Naive B cell (primary cell): ENCODE data around the gene KCNA1. TPM values are rescaled to one million over a fixed set of nuclear protein-coding genes. Genes with fewer than 3 reads are reported as not detected.
A peak's percentile ranks its signal among the peaks of the same experiment; 100 is the strongest.

Source experiments
- ATAC-seq, 2 donors: fragments of 150-1000 bp; cut with Tn5 transposase; 2 replicates each; pipeline ENCODE4 v1.10.0; 2021; ENCODE audit warnings: low read depth in 2 of 2, mild to moderate bottlenecking in 2 of 2, moderate library complexity in 2 of 2
- DNase-seq: peaks from one replicate; pipeline ENCODE4 v3.0.0; 2022
- H3K27ac Mint-ChIP-seq, 6 donors: one replicate each; pipeline ENCODE4 v1.8.0; 2020 to 2022; ENCODE audit warnings: mild to moderate bottlenecking in 6 of 6, mixed read lengths in 6 of 6, moderate library complexity in 5 of 6, inconsistent platforms in 2 of 6
- H3K27me3 Mint-ChIP-seq, 3 donors: one replicate each; pipeline ENCODE4 v1.8.0; 2021 to 2022; ENCODE audit warnings: mixed read lengths in 3 of 3, mild to moderate bottlenecking in 1 of 3
- H3K36me3 Mint-ChIP-seq, 2 donors: one replicate each; pipeline ENCODE4 v1.8.0; 2020 to 2022; ENCODE audit warnings: mixed read lengths in 2 of 2, inconsistent platforms in 1 of 2, mild to moderate bottlenecking in 1 of 2
- H3K4me1 Mint-ChIP-seq, 3 donors: one replicate each; pipeline ENCODE4 v1.8.0; 2020 to 2022; ENCODE audit warnings: mixed read lengths in 3 of 3, inconsistent platforms in 1 of 3, mild to moderate bottlenecking in 1 of 3, moderate library complexity in 1 of 3
- H3K4me3 Mint-ChIP-seq, 8 donors: one replicate each; pipeline ENCODE4 v1.8.0; 2020 to 2022; ENCODE audit warnings: mild to moderate bottlenecking in 8 of 8, mixed read lengths in 8 of 8, moderate library complexity in 8 of 8, inconsistent platforms in 2 of 8
- H3K9me3 Mint-ChIP-seq, 7 donors: one replicate each; pipeline ENCODE4 v1.8.0; 2020 to 2022; ENCODE audit warnings: mixed read lengths in 7 of 7, mild to moderate bottlenecking in 5 of 7, inconsistent platforms in 2 of 7, moderate library complexity in 1 of 7
- polyA plus RNA-seq, 6 donors: library from polyadenylated mRNA; unstranded; fragments of 300-500 nt; fragmentation: Illumina TruSeq; gene quantifications; one replicate each; pipeline ENCODE4 v1.2.3, GENCODE V29; 2021; ENCODE audit warnings: low read depth in 6 of 6

Gene KCNA1
- polyA plus RNA-seq, 6 donors from 2014 or later: not detected

DNA sequence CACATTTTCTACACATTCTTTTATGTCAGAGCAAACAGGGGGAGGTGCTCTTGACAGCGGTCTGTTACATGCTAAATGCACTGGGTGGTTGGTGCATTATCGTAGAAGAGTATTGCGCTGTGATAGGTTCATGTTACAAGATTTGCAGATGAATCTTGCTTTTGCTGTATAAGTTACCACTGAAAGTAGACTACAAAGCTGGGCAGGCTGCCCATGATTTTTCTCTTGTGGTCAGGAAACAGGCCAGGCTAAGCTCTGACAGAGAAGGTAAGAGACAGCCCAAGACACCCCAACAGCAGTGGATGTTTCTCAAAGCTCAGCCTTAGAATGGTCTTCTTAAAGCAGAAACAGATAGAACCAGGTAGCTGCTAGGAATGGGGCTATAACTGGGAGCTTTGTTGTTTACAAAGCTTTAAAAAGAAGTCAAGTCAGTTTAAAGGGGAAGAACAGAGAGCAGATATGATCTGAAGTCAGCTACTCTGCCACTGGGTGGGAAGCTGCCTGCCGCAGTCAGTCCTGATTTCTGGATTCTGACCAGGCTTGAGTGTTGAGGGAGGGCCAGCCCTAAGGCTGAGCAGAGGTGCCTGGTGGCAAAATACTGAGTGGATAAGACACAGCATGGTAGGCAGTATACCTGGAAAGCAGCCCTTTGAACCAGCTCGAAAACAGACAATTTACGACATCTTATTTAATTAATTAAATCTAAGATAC, 9.4 kb downstream of the KCNA1 start:
- peaks cover 58 to 74% (median 60%) of the 10 kb centered on the region in 3 donors for H3K27me3 Mint-ChIP-seq
- DNase-seq: no peak
- no peak overlapping the region for H3K4me3 Mint-ChIP-seq
- H3K36me3 Mint-ChIP-seq: no peaks in the 10 kb centered on the region
- ATAC-seq: no peak
- no peak overlapping the region for H3K27ac Mint-ChIP-seq
- no peaks in the 10 kb centered on the region for H3K4me1 Mint-ChIP-seq
- H3K9me3 Mint-ChIP-seq: no peaks in the 10 kb centered on the region

DNA sequence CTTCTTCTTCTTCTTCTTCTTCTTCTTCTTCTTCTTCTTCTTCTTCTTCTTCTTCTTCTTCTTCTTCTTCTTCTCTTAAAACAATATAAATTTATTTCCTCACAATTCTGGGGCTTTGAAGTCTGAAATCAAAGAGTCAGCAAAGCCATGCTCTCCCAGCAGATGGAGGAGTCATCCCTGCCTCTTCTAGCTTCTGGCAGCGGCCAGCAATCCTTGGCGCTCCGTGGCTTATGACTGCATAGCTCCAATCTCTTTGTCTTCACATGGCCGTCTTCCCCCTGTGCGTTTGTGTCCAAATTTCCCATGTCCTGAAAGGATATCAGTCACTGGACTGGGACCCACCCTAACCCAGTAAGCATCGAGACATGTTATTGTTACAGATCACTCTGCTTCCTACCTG, 22.9 kb downstream of the KCNA1 start:
- no peak overlapping the region for H3K27ac Mint-ChIP-seq
- ATAC-seq (no peak), DNase-seq (no peak)
- H3K4me3 Mint-ChIP-seq: no peak overlapping the region
- peaks cover 49 to 53% (median 51%) of the 10 kb centered on the region in 3 donors for H3K27me3 Mint-ChIP-seq
- H3K9me3 Mint-ChIP-seq: no peaks in the 10 kb centered on the region
- H3K36me3 Mint-ChIP-seq: no peaks in the 10 kb centered on the region
- H3K4me1 Mint-ChIP-seq: no peaks in the 10 kb centered on the region

DNA sequence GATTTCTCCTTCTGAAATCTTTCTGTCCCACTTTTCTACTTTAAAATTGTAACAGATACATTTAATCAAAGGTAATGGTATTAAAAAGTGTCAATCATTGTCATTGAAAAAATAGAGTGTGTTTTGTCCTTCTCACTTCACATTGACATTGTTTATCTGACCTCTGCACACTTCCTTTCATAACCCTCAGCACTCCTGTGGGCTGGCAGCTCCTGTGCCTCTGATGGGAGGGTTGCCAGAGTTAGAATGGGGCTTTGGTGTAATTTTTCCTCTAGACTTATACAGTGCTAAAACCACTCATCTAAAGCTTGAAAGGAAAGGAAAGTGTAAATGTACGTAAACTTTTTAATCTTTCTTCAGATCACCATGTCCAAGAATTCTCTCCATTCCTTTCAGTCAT, 23.7 kb downstream of the KCNA1 start:
- ATAC-seq (no peak), DNase-seq (no peak)
- no peak overlapping the region for H3K4me3 Mint-ChIP-seq
- H3K27me3 Mint-ChIP-seq: peaks cover 45 to 53% (median 46%) of the 10 kb centered on the region in 3 donors
- H3K36me3 Mint-ChIP-seq: no peaks in the 10 kb centered on the region
- H3K4me1 Mint-ChIP-seq: no peaks in the 10 kb centered on the region
- no peak overlapping the region for H3K27ac Mint-ChIP-seq
- H3K9me3 Mint-ChIP-seq: no peaks in the 10 kb centered on the region

DNA sequence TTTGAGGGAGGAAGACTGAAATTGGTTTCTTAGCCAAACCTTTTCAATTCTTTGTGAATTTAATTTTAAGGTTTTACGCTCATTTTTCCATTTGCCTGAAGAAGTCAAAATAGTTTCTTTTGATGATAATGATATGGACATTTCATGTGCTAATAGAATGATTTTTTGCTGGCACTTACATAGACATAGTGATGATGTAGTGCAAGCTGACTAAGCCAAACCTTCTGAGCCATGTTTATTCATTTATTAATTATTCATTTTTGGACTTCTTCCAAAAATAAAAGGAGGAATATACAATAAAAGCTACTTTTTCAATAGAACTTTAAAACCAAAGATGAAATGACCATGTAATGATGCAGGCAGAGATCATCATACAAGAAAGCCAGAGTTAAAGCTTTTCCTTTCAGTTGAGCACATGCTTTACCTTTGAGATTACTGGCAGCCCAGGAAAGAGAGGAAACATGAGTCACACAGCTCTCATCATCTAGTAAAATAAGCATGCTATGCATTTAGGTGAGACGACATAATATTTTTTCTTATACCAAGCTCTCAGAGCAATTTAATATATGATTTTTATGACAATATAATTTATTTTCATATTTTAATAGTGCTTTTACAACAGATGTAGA, 24.8 kb downstream of the KCNA1 start:
- no peaks in the 10 kb centered on the region for H3K36me3 Mint-ChIP-seq
- ATAC-seq: no peak
- no peaks in the 10 kb centered on the region for H3K4me1 Mint-ChIP-seq
- DNase-seq: no peak
- no peaks in the 10 kb centered on the region for H3K9me3 Mint-ChIP-seq
- H3K27me3 Mint-ChIP-seq: peaks cover 34 to 49% (median 35%) of the 10 kb centered on the region in 3 donors
- H3K27ac Mint-ChIP-seq: no peak overlapping the region
- H3K4me3 Mint-ChIP-seq: no peak overlapping the region

DNA sequence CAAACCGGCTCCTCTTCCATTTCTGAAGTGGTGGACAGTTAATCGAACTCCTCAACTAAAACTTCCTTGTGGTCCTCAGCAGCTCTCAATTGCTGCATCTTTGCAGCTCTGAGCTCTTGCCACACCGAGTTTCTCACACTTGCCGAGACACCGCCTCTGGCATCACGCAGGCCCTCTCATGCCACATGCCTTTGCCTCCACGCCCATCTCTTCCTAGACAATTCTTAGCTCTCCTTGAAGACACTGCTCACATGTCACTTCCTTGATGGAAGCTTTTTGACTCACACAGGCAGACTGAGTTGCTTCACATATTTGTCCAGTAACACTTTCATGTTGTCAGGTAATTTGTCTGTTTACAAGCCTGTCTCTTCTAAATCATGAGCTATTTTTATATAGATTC, 29.2 kb downstream of the KCNA1 start:
- H3K27ac Mint-ChIP-seq: no peak overlapping the region
- no peak for DNase-seq
- no peak overlapping the region for H3K4me3 Mint-ChIP-seq
- no peaks in the 10 kb centered on the region for H3K36me3 Mint-ChIP-seq
- peaks cover 9 to 13% (median 11%) of the 10 kb centered on the region in 3 donors for H3K4me1 Mint-ChIP-seq
- H3K27me3 Mint-ChIP-seq: peaks cover 5 to 29% (median 6%) of the 10 kb centered on the region in 3 donors
- no peaks in the 10 kb centered on the region for H3K9me3 Mint-ChIP-seq
- ATAC-seq: no peak

DNA sequence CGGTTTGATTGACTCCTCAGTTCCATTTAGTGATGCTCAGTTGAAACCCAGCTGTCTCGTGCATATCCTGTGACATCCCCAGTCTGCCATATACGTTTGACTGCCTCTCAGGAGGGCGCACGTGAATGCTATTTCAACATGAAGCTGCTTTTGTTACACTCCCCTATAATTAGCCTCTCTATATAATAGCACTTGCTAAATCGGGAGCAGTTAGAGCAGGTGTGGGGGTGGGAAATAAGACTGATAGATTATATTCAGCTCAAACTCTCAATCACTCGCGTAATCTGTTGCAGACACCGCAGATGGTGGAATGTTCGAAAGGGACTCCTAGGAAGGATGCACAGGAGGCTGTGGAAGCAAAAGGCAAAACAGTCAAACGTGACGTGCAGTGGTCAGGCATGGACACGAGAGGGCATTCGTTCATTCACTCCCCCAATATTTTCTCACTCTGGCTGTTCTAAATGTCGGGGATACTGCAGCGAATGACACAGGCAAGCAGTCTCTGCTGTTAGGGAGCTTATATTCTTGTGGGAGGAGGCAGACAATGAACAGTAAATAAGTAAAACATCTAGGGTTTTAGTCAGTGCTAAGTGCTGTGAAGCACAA, 29.8 kb downstream of the KCNA1 start:
- Mint-ChIP-seq H3K36me3 (no peaks in the 10 kb centered on the region), H3K4me3 (no peak overlapping the region), H3K27me3 (peaks cover 0 to 25% (median under 1%) of the 10 kb centered on the region in 3 donors), H3K9me3 (no peaks in the 10 kb centered on the region), H3K4me1 (peaks cover 15 to 19% (median 17%) of the 10 kb centered on the region in 3 donors), H3K27ac (no peak overlapping the region)
- no peak for DNase-seq
- no peak for ATAC-seq

DNA sequence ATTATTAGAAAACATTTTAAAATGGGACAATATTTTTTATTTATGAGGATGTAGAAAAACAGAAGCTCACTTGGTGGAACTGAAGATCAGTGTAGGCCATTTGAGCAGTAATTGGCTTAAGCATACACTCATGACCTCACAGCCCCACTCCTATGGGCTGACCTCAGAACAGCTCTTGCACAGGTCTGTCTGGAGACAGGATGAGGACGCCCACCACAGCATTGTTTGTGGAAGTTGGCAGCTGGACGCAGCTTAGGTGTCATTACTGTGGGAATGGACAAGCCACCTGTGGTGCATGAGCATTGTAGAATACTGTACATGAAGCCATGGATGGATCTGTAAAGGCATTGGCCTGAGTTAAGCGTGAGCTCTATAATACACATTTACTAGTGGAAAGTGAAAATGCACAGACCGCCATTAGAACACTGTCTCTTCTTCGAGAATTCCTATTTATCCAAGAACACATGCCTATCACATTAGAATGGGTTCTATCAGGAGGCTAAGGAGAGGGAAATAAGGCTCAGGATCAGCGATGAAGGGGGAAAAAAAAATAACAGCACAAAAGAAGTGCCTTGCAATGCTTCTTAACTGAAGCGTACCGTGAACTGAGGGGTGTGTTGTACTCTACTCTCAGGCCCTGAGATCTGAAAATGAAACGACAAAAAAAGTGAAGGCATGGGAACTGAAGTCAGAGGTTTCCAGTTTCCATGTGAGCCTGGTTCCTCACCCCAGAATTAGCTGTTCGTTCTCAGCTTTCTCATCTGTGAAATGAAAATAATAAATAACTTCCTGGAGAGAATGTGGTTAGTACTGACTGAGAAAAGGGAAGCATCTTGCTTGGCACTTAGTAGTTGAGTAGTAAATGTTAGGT, 33.6 kb downstream of the KCNA1 start:
- Mint-ChIP-seq H3K36me3 (no peaks in the 10 kb centered on the region), H3K4me1 (peaks cover 17 to 19% (median 19%) of the 10 kb centered on the region in 3 donors), H3K9me3 (peaks cover 0 to 1% (median 0%) of the 10 kb centered on the region in 7 donors), H3K4me3 (peak overlapping the region in 4 of 8 donors; percentile 10 to 51 (median 38)), H3K27me3 (peaks cover 0 to 7% (median 5%) of the 10 kb centered on the region in 3 donors), H3K27ac (peak overlapping the region in 1 of 6 donors; percentile 6)
- ATAC-seq (peak; percentile 73 to 91), DNase-seq (peak; percentile 9)

DNA sequence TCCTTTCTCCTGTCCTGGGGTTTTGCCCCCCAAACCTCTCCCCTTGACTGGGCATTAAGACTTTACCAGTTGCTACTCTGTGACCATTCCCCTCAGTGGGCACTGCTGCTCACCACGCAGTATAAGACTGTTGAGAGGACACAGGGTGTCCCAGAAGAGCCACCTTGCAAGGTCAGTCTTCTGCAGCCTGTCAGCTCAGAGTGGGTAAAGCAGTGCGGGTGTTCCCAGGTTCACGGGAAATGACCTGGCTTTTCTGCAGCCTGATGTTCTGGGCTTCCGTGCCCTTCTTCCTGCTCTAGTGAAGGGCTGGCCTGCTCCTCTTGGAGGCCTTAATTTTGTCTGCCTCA, 34.2 kb downstream of the KCNA1 start:
- DNase-seq (no peak), ATAC-seq (peak; percentile 7 to 14)
- peaks cover 17 to 19% (median 19%) of the 10 kb centered on the region in 3 donors for H3K4me1 Mint-ChIP-seq
- peaks cover 0 to 1% (median 0%) of the 10 kb centered on the region in 7 donors for H3K9me3 Mint-ChIP-seq
- peak overlapping the region in 2 of 8 donors; percentile 13 to 40 for H3K4me3 Mint-ChIP-seq
- H3K27ac Mint-ChIP-seq: peak overlapping the region in 1 of 6 donors; percentile 36
- no peaks in the 10 kb centered on the region for H3K36me3 Mint-ChIP-seq
- peaks cover 0 to 9% (median 7%) of the 10 kb centered on the region in 3 donors for H3K27me3 Mint-ChIP-seq

DNA sequence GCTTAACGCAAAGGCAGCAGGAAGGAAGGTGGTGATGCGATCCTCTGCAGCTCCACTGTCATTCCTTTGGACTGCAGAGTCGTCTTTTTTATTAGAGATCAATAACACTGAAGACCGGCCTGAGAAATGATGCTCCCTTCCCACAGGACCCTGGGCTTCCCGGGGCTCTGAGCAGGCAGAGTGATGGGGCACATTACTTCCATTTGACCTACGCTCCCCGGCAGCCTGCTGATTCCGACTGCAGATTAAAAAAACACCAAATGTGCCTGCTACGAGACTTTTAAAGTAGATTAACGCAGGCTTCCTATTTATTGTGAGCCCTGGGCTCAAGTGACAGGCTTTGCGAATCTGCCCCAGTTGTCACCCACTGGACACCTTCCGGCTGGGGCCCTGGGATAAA, 37.5 kb downstream of the KCNA1 start:
- peak overlapping the region in 1 of 6 donors; percentile 76 for H3K27ac Mint-ChIP-seq
- no peak for ATAC-seq
- H3K4me1 Mint-ChIP-seq: peaks cover 17 to 19% (median 19%) of the 10 kb centered on the region in 3 donors
- H3K4me3 Mint-ChIP-seq: no peak overlapping the region
- peaks cover 0 to 1% (median 0%) of the 10 kb centered on the region in 7 donors for H3K9me3 Mint-ChIP-seq
- peaks cover 8 to 12% (median 10%) of the 10 kb centered on the region in 3 donors for H3K27me3 Mint-ChIP-seq
- no peak for DNase-seq
- H3K36me3 Mint-ChIP-seq: no peaks in the 10 kb centered on the region

DNA sequence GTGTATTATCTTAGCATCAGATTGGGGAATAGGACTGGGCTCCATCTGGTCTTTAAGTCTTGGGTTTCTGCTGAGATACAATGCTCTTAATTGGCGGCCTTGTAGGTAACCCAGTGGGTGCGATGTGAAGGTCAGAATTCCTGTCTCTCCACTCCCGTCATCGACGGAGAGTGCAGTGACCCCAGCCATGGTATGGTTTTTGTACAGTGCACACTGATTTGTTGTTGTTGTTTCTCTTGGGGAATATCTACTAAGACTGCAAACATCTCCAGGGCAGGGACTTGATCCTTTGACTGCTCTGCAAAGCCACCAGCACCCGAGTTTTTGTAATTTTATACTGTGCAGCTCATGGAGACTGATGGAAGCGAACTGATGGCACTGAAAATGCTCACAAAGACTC, 41.4 kb downstream of the KCNA1 start:
- Mint-ChIP-seq H3K9me3 (peaks cover 0 to 1% (median 0%) of the 10 kb centered on the region in 7 donors), H3K4me1 (peaks cover 0 to 7% (median 0%) of the 10 kb centered on the region in 3 donors), H3K36me3 (no peaks in the 10 kb centered on the region), H3K27ac (no peak overlapping the region), H3K4me3 (no peak overlapping the region), H3K27me3 (peaks cover 38 to 45% (median 39%) of the 10 kb centered on the region in 3 donors)
- DNase-seq: no peak
- no peak for ATAC-seq

DNA sequence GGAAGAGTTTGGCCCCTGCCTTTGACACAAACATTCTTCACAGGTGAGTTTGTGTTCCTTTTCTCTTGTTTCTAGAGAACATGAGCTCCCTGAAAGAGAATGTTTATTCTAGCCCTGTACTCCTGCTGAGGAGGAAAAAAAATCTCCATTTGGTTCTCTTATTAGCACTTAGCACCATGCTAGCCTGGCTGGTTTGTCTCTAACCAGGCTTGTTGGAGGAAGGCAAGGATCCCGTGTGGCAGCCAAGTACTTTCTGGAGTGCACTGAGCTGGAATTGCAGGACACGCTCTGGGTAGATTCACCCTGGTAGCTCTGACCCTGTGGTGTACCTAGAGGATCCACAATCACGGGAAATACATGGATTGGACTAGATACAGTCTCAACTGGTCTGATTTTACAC, 41.9 kb downstream of the KCNA1 start:
- H3K4me3 Mint-ChIP-seq: no peak overlapping the region

DNA sequence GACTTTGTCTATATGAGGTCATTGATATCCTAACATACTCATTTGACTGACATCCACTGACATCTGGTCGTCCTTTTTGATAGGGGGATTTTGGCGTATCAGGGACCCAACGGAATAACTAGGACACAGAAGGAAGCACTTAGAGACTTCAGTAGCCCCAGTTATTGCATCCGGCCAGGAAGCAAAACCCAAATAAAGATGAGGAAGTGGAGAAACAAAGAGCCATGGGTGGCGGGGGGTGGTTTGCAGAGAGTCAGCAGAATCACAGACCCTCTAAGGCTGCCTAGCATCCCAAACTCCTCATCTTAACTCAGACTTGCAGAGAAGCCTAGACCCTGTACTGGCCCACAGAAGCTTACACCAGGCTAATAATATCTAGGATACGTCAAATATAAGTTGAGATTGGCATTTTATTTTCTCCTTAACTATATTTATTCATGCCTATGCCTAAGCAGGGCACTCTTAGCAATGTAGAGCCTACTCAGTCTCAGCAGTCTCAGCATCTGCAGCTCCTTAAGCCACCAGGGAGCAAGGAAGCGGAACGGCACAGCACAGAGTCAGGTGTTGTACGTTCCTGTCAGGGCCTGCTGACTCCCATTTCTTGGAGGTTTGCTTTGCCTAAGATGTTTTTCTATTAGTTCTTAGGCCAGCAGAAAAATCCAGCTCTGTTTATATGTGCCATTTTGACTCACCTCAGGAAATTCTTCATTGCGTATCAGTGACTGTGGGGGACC, 45.1 kb downstream of the KCNA1 start:
- Mint-ChIP-seq H3K9me3 (no peaks in the 10 kb centered on the region), H3K27ac (no peak overlapping the region), H3K4me1 (peaks cover 0 to 7% (median 0%) of the 10 kb centered on the region in 3 donors), H3K36me3 (no peaks in the 10 kb centered on the region), H3K27me3 (peaks cover 52 to 67% (median 64%) of the 10 kb centered on the region in 3 donors), H3K4me3 (no peak overlapping the region)
- ATAC-seq (no peak), DNase-seq (no peak)

More for the DNA sequence above, 41.9 kb downstream of the KCNA1 start:
- Mint-ChIP-seq H3K27ac (no peak overlapping the region), H3K9me3 (no peaks in the 10 kb centered on the region), H3K27me3 (peaks cover 43 to 48% (median 45%) of the 10 kb centered on the region in 3 donors), H3K4me1 (peaks cover 0 to 7% (median 0%) of the 10 kb centered on the region in 3 donors), H3K36me3 (no peaks in the 10 kb centered on the region)
- DNase-seq (no peak), ATAC-seq (no peak)
